Measurements from ENCODE around the gene PTP4A2.

GRCh38 chr1:31867546-31867945 is 70.6 kb downstream of the PTP4A2 start:
- TF ChIP-seq ZNF274 (IDR thresholded peaks at IDR 0.05; ENCODE audit: low read depth, low read length) (no peak), SUZ12 (IDR thresholded peaks at IDR 0.05; ENCODE audit: extremely low read depth, insufficient read depth, insufficient read length) (no peak)

Data from NT2/D1 (cell line).